ENCODE data around the gene TMLHE. TPM values are rescaled to one million over a fixed set of nuclear protein-coding genes. Genes with fewer than 3 reads are reported as not detected.
"Not testable (repeated sequence)": the region's sequence is repeated elsewhere in the genome, so short reads cannot be mapped to it uniquely, and the experiment has no call there.

The TMLHE gene
- total and polyA plus RNA-seq, 10 donors = 5.4 to 44.8 (median 25.7) TPM

DNA sequence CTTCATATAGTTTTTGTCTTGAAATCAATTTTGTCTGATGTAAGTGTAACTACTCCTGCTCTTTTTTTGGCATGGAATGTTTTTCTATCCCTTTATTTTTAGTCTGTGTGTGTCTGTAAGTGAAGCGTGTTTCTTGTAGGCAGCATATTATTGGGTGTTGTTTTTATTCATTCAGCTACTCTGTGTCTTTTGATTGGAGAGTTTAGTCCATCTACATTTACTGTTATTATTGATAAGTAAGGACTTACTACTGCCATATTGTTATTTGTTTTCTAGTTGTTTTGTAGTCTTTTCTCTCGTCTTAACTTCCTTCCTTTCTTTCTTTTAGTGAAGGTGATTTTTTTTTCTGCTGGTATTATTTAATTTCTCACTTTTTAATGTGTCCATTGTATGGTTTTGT lies 30.5 kb upstream of the TMLHE start:
- Histone ChIP-seq H3K4me3 (no peak overlapping the region), H3K36me3 (no peaks in the 10 kb centered on the region), H3K27ac (no peak overlapping the region), H3K27me3 (replicated peaks in 1 of 7) (no peaks in the 10 kb centered on the region), H3K9me3 (peaks cover 0 to 7% (median 0%) of the 10 kb centered on the region in 8 donors), H3K4me1 (no peaks in the 10 kb centered on the region)
- 54 to 90% (median 79%) methylated on average over 2 of the region's 2 CpGs for WGBS, 5 donors
- no peak for DNase-seq
- intact Hi-C loops (cut with DNase I; ENCODE audit: low total_unique reads) = no loop called here
- TF ChIP-seq POLR2AphosphoS5 (IDR thresholded peaks at IDR 0.05) (no peak), POLR2A (IDR thresholded peaks at IDR 0.05) (no peak)

DNA sequence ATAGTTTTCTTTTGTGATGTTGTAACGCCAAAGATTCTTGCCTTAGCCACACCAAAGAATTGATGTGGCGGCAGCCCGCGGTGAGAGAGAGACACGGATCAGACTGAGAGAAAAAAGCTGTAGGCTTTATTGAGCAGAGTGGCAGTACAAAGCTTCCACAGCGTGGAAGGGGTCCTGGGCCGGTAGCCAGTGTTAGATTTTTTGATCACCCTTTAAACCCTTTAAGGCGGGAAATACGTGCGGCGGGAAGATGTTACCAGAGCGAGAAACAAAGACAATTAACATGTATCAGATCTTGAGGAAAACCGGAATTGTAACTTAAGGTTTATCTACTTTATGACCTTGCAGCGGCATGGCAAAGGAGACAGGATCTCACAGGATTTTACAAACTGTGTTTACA lies 28.6 kb upstream of the TMLHE start:
- DNase-seq; H3K9me3 ChIP-seq; H3K27me3 ChIP-seq (replicated peaks in 1 of 7); H3K4me1 ChIP-seq; H3K36me3 ChIP-seq; intact Hi-C loops (cut with DNase I; ENCODE audit: low total_unique reads): not testable (repeated sequence)
- H3K27ac ChIP-seq = peak overlapping the region in 4 of 8 donors; percentile 1 to 49 (median 28)
- WGBS, 5 donors = 47 to 54% (median 51%) methylated on average over 14 of the region's 14 CpGs
- peak overlapping the region in 3 of 8 donors; percentile 9 to 47 (median 28) for H3K4me3 ChIP-seq

DNA sequence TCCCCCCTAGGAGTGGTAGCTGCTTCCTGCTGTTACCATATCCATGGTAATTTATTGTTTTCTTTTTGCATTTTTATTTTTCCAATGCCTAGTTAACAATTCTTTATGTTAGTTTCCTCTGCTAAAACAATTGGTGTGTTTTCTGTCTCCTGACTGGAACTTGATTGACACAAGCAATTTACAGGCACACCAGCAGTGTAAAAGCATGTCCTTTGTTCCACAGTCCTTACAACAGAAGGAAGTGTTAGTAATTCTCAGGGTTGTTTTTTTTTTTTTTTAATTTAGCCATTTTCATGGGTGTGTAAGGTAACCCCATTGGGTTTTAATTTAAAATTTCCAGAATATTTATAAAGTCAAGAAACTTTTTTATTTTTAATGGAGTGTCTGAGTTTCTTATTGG lies 25.0 kb upstream of the TMLHE start:
- H3K4me1 ChIP-seq = no peaks in the 10 kb centered on the region
- H3K27me3 ChIP-seq (replicated peaks in 1 of 7) = no peaks in the 10 kb centered on the region
- intact Hi-C loops (cut with DNase I; ENCODE audit: low total_unique reads) = no loop called here
- no peak for DNase-seq
- H3K9me3 ChIP-seq = no peaks in the 10 kb centered on the region
- H3K36me3 ChIP-seq = no peaks in the 10 kb centered on the region
- TF ChIP-seq POLR2A (IDR thresholded peaks at IDR 0.05) (no peak), POLR2AphosphoS5 (IDR thresholded peaks at IDR 0.05) (no peak)
- TF ChIP-seq, protein P1, sequence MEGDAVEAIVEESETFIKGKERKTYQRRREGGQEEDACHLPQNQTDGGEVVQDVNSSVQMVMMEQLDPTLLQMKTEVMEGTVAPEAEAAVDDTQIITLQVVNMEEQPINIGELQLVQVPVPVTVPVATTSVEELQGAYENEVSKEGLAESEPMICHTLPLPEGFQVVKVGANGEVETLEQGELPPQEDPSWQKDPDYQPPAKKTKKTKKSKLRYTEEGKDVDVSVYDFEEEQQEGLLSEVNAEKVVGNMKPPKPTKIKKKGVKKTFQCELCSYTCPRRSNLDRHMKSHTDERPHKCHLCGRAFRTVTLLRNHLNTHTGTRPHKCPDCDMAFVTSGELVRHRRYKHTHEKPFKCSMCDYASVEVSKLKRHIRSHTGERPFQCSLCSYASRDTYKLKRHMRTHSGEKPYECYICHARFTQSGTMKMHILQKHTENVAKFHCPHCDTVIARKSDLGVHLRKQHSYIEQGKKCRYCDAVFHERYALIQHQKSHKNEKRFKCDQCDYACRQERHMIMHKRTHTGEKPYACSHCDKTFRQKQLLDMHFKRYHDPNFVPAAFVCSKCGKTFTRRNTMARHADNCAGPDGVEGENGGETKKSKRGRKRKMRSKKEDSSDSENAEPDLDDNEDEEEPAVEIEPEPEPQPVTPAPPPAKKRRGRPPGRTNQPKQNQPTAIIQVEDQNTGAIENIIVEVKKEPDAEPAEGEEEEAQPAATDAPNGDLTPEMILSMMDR (IDR thresholded peaks at IDR 0.05 in 8 of 11, conservative IDR thresholded peaks at IDR 0.05 in 3 of 11) = no peak
- no peak overlapping the region for H3K4me3 ChIP-seq
- no peak overlapping the region for H3K27ac ChIP-seq

DNA sequence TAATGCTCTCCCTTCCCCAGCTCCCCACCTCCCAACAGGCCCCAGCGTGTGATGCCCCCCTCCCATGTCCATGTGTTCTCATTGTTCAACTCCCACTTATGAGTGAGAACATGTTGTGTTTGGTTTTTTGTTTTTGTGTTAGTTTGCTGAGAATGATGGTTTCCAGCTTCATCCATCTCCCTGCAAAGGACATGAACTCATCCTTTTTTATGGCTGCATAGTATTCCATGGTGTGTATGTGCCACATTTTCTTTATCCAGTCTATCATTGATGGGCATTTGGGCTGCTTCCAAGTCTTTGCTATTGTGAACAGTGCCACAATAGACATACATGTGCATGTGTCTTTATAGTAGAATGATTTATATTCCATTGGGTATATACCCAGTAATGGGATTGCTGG lies 22.3 kb upstream of the TMLHE start:
- intact Hi-C loops (cut with DNase I; ENCODE audit: low total_unique reads); H3K4me3 ChIP-seq: not testable (repeated sequence)
- 83 to 100% (median 89%) methylated on average over 1 of the region's 1 CpG for WGBS, 5 donors

DNA sequence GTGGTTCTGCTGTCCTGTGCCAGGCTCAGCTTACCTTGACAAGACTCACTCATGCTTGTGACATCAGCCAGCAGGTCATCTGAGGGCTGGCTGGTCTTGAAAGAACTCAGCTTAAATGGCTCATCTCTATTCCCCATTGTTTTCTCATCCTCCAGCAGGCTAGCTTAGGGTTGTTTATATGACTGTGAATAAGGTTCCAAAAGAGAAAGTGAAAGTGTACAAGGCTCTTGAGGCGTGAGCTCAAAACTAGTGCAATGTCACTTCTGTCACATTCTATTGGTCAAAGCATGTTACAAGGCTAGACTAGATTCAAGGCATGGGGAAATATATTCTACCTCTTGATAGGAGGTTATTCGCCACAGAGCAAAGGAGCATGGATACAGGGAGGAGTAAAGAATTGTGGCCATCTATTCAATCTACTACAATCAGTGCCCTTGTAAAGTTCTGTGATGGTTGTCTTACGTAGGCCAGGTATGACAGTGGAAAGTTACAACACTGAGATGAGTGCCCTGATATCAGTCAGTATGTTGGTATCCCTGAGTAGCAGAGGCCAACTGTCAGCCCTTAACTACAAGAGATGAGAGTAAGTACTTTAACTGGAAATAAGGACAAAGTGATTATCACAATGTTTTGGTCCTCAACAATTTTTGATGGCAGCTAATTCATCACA lies 19.8 kb upstream of the TMLHE start:
- Histone ChIP-seq H3K9me3 (peaks cover under 1 to 32% (median 17%) of the 10 kb centered on the region in 8 donors), H3K27ac (peak overlapping the region in 6 of 8 donors; percentile 20 to 66 (median 44)), H3K4me1 (no peaks in the 10 kb centered on the region), H3K27me3 (replicated peaks in 1 of 7) (no peaks in the 10 kb centered on the region), H3K36me3 (no peaks in the 10 kb centered on the region), H3K4me3 (peak overlapping the region in 2 of 8 donors; percentile 8 to 40)
- DNase-seq = no peak
- 37 to 63% (median 60%) methylated on average over 3 of the region's 3 CpGs for WGBS, 5 donors
- intact Hi-C loops (cut with DNase I; ENCODE audit: low total_unique reads) = no loop called here
- TF ChIP-seq POLR2A (IDR thresholded peaks at IDR 0.05) (no peak), POLR2AphosphoS5 (IDR thresholded peaks at IDR 0.05) (no peak)
- TF ChIP-seq, protein P1 (IDR thresholded peaks at IDR 0.05 in 8 of 11, conservative IDR thresholded peaks at IDR 0.05 in 3 of 11) = no peak

More for the DNA sequence above, 22.3 kb upstream of the TMLHE start:
- not testable (repeated sequence) for H3K27ac ChIP-seq; H3K36me3 ChIP-seq; H3K27me3 ChIP-seq (replicated peaks in 1 of 7); DNase-seq; H3K4me1 ChIP-seq
- H3K9me3 ChIP-seq = peaks cover 0 to 18% (median 13%) of the 10 kb centered on the region in 8 donors

DNA sequence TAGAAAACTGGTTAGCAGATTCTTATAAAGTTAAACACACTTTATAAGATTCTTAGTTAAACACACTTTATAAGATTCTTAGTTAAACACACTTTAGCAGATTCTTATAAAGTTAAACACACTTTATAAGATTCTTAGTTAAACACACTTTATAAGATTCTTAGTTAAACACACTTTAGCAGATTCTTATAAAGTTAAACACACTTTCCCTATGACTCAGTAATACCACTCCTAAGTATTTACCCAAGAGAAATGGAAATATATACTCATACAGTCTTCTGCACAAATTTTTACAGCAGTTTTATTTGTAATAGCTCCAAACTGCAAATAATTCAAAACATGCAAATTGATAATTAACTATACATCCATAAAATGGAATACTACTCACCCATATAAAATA lies 7.4 kb upstream of the TMLHE start:
- H3K9me3 ChIP-seq; DNase-seq; intact Hi-C loops (cut with DNase I; ENCODE audit: low total_unique reads); H3K4me1 ChIP-seq; H3K27ac ChIP-seq; H3K36me3 ChIP-seq; H3K4me3 ChIP-seq; H3K27me3 ChIP-seq (replicated peaks in 1 of 7): not testable (repeated sequence)

Measured in spleen (tissue), 11 donors.